Dermis blood vessel endothelial cell (primary cell): ENCODE data around the gene SH3GL2. TPM values are rescaled to one million over a fixed set of nuclear protein-coding genes. Genes with fewer than 3 reads are reported as not detected.

ENCODE experiments used
- DNase-seq: peaks from one replicate; pipeline ENCODE4 v3.0.0; 2010
- total RNA-seq: library from RNA; depleted of rRNA; stranded (reverse); fragments of >200 nt; gene quantifications from 2 replicates; pipeline ENCODE4 v1.2.3, GENCODE V29; 2014

SH3GL2 gene
- total RNA-seq, 1 donor from 2014 or later = 0.17 TPM

DNA sequence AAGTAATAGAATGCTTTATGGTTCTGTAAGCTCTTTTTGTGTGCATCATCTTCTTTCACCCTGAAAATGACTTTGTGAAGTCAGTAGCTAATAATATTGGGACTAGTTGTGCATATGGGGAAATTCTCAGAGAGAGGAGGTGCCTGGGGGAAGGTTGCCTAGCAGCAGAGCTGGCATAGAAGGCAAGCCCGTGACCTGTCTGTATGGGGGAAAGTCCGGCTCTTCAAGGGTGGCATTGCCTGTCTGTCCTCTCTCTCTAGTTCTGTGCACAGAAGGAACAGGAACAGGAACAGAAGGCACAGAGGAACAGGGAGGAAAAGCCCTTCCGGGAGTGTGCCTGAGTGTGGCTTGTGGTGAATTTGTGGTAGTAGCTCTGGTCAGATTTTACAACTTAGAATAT is 33.1 kb downstream of the SH3GL2 start:
- no peak for DNase-seq

DNA sequence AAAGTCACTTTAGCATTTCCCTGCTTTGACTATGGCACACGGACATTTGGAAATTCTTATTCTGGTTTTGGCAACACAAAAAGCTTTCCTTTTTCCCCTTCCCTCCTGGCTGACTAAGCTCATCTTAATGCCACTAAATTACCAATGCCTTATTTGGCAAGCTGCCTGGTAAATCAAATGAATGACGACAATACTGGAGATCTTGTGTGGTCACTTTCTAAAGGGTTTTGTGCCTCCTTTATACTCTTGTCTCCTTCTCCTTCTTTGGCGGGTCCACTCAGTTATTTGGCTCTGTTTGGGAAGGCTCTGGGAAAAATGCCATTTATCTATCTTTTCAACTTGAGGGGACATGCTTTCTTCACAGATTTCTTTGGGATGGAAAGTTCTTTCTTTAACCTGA is 34.9 kb downstream of the SH3GL2 start:
- DNase-seq = peak; percentile 3

DNA sequence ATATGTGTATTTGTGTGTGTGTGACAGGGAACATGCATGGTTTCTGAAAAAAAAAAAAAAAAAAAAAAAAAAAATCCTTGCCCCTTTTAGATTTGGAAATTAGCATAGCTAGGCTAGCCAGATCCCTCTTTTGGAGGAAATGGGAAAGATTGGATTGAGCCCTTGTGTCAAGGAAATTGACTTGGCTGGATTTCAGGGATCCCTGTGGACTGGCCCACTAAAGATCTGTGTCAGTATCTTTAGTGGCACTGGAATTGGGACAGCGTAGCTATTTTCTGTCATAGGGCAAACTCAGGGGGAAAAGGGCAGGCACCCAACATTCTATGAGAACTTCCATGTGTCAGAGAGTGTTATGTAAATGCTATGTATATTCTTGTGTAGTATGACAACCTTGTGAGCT is 35.4 kb downstream of the SH3GL2 start:
- no peak for DNase-seq

DNA sequence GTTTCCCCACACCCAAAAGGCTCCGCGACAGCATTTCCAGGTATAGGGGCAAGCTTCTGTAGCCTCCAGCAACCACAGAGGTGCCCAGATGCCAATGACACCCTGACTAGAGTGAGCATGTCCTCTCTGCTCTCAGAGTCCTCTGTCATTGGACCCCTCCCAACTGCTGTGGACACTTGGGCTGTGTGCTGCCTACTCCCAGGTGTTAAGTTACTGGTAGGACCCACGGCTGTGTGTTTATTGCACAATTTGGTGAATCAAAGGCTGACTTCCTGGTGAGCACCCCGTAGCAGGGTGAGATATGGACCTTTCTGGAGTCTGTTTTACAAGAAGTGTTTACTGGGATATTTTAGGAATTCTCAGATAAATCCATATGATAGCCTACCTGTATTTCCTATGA is 36.0 kb downstream of the SH3GL2 start:
- DNase-seq = no peak

- DNase-seq = no peak
These were observed 43.3 kb downstream of the SH3GL2 start for GRCh38 chr9:17622141-17622540.

- no peak for DNase-seq
These were observed 43.9 kb downstream of the SH3GL2 start for GRCh38 chr9:17622749-17623148.

- DNase-seq = no peak
These were observed 45.1 kb downstream of the SH3GL2 start for GRCh38 chr9:17623965-17624364.

DNA sequence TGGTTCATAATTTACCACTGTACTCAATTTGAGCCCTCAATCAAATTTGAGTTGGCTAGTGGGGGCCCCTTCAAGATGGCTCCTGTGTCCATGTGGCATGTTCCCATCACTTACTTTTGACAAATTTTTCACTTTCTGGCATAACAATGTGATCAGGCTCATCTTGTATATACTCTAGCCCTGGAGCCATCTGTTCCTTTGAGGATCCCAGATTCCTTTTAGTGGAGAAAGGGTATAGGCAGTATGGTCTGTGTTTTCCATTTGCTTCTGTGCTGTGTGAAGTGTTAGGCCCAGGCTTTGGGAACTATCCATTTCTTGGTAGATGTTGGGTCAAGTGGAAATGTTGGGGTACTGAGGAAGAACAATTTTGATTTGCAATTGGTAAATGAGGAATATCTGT is 45.7 kb downstream of the SH3GL2 start:
- DNase-seq = no peak

DNA sequence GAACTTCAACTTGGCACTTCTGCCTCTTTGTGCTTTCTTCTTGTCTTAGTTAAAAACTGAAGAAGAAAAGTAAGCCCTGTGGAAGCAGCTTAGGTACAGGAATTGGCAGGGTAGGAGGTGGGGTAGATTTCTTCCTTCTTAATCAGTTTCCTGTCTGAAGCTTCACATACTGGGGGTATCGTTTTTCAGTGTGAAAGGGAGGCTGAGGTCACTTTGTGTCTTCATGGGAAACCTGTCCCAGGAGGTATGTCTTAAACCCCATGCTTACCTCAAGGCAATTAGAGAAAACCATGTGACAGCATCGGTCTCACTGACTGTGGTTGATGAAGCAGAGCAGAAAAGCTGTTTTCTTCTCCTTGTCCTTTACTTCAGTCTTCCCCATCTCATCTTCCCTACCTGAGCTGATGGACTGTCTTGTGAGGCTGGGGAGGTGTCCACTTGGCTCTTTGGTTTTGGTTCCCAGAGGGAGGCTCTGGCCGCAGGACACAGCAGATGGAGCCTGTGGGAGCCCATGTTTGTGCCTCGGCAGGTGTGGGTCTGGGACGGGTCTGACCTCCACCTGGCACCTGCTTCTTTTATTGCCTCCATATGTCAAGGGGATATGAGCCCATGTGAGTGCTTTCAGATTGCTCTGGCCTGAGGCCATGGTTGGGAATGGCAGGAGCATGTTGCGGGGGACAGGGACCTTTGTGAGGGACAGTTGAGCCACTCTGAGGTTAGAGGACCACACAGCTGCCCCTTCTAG is 47.0 kb downstream of the SH3GL2 start:
- DNase-seq = no peak

DNA sequence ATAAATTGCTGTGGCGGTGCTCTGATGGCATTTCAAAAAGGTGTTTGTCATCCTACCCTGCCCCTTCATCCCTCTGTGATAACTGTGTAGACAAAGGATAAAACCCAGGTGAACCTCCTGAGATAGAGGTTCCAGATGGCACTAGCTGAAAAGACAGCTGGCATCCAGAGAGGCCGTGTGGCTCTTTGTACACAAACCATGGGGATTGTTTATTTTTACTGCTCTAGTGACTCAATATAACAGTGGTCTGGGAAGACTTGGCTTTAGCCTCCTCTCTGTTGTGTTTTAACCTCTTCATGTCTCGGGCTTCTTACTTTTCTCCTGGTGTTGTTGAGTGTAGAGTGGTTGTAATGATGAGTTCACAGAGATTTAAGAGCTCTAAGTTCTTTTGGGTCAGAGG is 48.8 kb downstream of the SH3GL2 start:
- no peak for DNase-seq

DNA sequence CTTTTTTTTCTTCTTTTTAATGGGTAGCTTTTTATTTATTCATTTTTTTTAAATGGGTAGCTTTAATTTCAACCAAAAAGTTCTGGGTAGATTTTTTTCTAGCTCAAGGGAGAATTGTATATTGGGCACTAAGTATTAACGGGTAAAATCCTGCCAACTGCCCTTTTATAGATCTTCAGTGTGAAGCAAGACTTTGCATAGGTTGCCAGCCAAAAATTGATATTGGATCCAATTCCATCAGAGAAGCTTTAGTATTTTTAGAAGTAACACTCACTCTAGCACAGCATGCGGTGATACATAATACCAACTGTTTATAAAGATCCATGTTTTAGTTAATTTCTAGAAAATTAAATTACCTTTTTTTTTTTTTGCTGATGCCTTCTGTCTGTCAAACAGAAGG is 49.8 kb downstream of the SH3GL2 start:
- DNase-seq = no peak

DNA sequence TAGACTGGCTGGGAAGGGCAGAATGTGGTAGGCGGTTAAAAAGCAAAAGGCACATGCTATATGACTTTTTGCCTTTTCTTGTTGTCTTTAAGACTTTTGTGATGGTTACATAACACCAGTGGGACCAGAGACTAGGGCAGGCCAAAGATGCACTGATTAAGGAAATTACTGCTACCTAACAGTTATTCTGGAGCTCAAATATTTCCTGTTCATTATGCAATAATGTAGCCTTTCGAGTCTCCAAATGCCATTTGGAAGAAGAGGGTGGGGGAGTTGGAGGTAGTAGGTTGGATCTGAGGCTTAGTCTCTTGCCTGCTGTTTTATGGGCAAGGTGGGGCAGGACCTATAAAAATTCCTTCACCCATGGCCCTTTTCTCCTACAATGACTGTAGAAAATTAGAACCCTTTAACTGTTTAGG is 51.7 kb downstream of the SH3GL2 start:
- DNase-seq = no peak

- no peak for DNase-seq
These were observed 52.5 kb downstream of the SH3GL2 start for GRCh38 chr9:17631396-17631795.

- DNase-seq = no peak
These were observed 54.1 kb downstream of the SH3GL2 start for GRCh38 chr9:17632994-17633393.

GRCh38 chr9:17635115-17635890 is 56.4 kb downstream of the SH3GL2 start:
- peak; percentile 3 for DNase-seq

GRCh38 chr9:17636349-17636748 is 57.5 kb downstream of the SH3GL2 start:
- no peak for DNase-seq

DNA sequence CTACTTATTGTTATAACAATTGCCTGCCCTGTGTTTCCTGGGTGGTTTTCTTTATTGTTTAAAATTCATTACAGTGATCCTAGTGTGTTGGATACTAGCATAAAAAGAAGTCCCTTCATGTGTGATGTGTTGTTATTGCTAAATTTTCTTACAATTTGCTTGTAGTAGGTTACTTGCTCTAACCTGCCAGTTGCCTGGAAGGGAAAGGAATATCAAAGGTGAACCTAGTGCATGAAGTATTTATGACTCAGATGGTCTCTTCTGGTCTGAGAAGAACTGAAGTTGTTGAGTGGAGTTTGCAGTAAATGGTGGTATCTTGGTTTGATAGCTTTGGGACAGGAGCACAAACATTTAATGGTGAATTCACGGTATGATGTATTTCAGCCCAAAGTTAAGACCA is 58.0 kb downstream of the SH3GL2 start:
- DNase-seq = no peak

GRCh38 chr9:17637229-17637628 is 58.4 kb downstream of the SH3GL2 start:
- DNase-seq = no peak

GRCh38 chr9:17648516-17648915 is 69.7 kb downstream of the SH3GL2 start:
- DNase-seq = no peak

DNA sequence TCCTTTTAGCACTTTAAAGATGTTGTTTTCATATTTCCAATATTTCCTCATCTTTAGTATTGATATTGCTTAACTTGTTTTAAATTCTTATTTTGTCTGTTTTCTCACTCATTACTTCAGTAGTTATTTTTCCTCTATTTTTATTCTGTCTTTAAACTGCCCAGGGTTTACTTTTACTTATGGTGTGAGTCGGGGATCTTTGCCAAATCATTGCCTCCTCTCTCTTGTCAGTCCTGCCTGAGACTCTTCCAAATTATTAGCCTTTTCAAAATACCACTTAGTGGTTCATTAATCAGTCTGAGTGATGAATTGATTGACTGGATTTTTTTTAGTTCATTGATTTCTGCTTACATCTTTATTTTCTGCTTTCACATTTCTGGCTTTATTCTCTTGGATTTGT is 72.9 kb downstream of the SH3GL2 start:
- DNase-seq = no peak

GRCh38 chr9:17653947-17654465 is 75.1 kb downstream of the SH3GL2 start:
- no peak for DNase-seq

GRCh38 chr9:17656889-17657288 is 78.0 kb downstream of the SH3GL2 start:
- DNase-seq = no peak

GRCh38 chr9:17658237-17658636 is 79.4 kb downstream of the SH3GL2 start:
- DNase-seq = no peak

DNA sequence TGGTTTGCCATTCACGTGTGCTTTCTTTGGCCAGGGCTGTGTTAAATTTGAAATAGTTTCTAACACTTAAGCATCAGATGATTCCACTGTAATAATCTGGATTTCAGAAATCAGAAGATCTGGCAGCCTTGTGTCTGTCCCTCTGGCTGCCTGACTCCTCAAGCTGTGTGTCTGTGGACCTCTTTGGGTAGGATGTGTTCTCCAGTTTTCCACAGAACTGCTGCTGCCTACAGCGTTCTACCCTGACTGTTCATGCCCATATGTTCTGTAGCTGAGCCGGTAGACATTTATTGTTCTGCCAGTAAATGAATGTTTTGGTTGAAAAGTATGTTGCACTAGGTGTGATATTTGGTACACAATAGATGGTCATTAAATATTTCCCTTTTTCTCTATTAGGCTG is 81.3 kb downstream of the SH3GL2 start:
- no peak for DNase-seq
